Stimulated activated CD8-positive, alpha-beta memory T cell treated with anti-CD3 and anti-CD28 coated beads, Interleukin-4, amount 100 ng/mL, for 1 hour (primary cell): ENCODE data around the gene BICD2.

Experiments
- DNase-seq, 2 donors: peaks; one replicate each; pipeline ENCODE4 v3.0.0-alpha.2; 2020; ENCODE audit warnings: low read depth in 2 of 2, low spot score in 1 of 2

The BICD2 gene

GRCh38 chr9:92748233-92748497 lies 16.5 kb downstream of the BICD2 start:
- no peak for DNase-seq

- no peak for DNase-seq
These were observed 17.0 kb downstream of the BICD2 start for GRCh38 chr9:92747459-92748232.

GRCh38 chr9:92746567-92747458 lies 17.8 kb downstream of the BICD2 start:
- DNase-seq, result no peak

GRCh38 chr9:92745881-92746280 lies 18.8 kb downstream of the BICD2 start:
- DNase-seq, result no peak

GRCh38 chr9:92745331-92745730 lies 19.3 kb downstream of the BICD2 start:
- no peak for DNase-seq

GRCh38 chr9:92740969-92741368 lies 23.7 kb downstream of the BICD2 start:
- DNase-seq, result no peak

GRCh38 chr9:92740446-92740961 lies 24.1 kb downstream of the BICD2 start:
- no peak for DNase-seq

- DNase-seq, result no peak
These were observed 24.6 kb downstream of the BICD2 start for GRCh38 chr9:92740009-92740408.

- DNase-seq, result no peak
These were observed 25.2 kb downstream of the BICD2 start for GRCh38 chr9:92739346-92739970.

- DNase-seq, result no peak
These were observed 26.0 kb downstream of the BICD2 start for GRCh38 chr9:92738661-92739081.

GRCh38 chr9:92737611-92738299 lies 26.9 kb downstream of the BICD2 start:
- DNase-seq, result no peak

GRCh38 chr9:92737216-92737606 lies 27.4 kb downstream of the BICD2 start:
- DNase-seq, result no peak

- no peak for DNase-seq
These were observed 27.9 kb downstream of the BICD2 start for GRCh38 chr9:92736563-92737215.

GRCh38 chr9:92735636-92736562 lies 28.7 kb downstream of the BICD2 start:
- DNase-seq, result no peak

GRCh38 chr9:92734931-92735635 lies 29.6 kb downstream of the BICD2 start:
- DNase-seq, result no peak

- DNase-seq, result no peak
These were observed 33.7 kb downstream of the BICD2 start for GRCh38 chr9:92730897-92731296.

GRCh38 chr9:92729735-92730155 lies 34.9 kb downstream of the BICD2 start:
- DNase-seq, result no peak

- DNase-seq, result no peak
These were observed 35.5 kb downstream of the BICD2 start for GRCh38 chr9:92728831-92729734.
